Measurements from ENCODE around the gene NSUN3.
"Not testable (repeated sequence)": the region's sequence is repeated elsewhere in the genome, so short reads cannot be mapped to it uniquely, and the experiment has no call there.

NSUN3 gene

DNA sequence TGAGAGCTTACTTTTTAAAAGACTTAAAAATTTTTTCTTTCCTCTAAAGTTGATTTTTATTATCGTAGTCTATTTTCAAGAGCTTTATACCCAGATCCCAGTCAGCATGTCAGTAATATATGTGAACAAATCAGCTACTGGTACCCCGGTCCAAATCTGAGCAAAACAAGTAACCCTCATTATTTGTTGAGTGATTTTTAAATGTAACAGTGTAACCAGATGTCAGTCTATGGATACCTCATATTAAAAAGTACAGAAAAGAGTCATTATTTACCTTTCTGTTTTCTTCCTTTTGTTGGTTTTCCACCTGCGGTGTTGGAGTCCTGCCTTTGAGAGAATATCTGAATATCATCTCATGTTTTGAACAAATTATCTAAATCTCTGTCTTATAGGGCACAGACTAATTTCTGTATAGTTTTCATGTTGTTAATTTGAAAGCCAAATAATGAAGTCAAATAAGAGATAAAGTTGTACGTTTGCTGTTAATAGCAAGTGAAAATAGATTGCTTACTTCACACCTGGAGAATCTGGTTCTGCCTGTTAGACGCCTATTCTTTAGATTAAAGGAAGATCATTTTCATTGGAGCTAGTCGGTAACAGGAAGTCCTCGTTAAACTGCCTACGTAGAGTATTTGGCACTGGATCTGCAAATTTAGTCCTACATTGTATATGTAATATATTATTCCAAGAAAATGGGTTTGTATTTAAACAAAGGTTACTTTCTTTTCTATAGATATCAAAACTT, 34.6 kb upstream of the NSUN3 start, which contains the start of gene STX19:
Gene STX19, minus strand, starts transcription at position 505 of the 745 bp plus-strand sequence. CDS start 13,328 bp downstream, outside the sequence.
- CTCF ChIA-PET, result no interaction called here
- DNase-seq (ENCODE audit: low spot score), result peak; percentile 67
- POLR2A ChIA-PET (ENCODE audit: low non-redundant PET), result no interaction called here
- TF ChIP-seq, protein P1, sequence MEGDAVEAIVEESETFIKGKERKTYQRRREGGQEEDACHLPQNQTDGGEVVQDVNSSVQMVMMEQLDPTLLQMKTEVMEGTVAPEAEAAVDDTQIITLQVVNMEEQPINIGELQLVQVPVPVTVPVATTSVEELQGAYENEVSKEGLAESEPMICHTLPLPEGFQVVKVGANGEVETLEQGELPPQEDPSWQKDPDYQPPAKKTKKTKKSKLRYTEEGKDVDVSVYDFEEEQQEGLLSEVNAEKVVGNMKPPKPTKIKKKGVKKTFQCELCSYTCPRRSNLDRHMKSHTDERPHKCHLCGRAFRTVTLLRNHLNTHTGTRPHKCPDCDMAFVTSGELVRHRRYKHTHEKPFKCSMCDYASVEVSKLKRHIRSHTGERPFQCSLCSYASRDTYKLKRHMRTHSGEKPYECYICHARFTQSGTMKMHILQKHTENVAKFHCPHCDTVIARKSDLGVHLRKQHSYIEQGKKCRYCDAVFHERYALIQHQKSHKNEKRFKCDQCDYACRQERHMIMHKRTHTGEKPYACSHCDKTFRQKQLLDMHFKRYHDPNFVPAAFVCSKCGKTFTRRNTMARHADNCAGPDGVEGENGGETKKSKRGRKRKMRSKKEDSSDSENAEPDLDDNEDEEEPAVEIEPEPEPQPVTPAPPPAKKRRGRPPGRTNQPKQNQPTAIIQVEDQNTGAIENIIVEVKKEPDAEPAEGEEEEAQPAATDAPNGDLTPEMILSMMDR (conservative IDR thresholded peaks at IDR 0.05; ENCODE audit: low read depth), result no peak
- no peak within 1 kb of the TSS for H3K27ac ChIP-seq

DNA sequence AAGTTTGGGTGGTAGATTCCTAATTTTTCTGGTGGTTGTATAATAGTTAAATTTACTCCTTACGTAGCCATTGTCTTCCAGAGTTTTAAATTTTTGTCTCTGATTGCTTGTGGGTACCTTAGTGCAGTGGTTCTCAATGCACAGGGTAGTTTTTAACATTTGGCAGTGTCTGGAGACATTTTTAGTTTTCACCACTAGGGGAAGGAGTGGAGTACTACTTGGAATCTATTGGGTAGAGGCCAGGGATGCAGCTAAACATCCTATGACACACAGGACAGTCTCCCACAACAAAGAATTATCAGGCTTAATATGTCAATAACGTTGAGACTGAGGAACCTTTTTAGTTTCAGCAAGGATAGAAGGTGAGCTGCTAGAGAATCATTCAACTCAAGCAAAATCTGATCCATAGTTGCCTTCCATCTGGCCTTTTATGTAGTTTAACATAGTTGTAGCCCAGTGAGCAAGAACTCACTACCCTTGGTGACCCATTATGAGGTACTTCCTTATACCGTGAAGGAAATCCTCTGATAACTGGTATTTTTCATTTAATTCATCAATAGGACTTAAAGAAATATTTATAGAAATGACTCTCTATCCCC, 25.9 kb upstream of the NSUN3 start:
- TF ChIP-seq, protein P1 (conservative IDR thresholded peaks at IDR 0.05; ENCODE audit: low read depth), result peak; percentile 36
- ChIA-PET CTCF (interaction anchor here (0.6 to 1.0 kb wide), 2 partner anchors 32 to 142 kb away, joined by 4 read pairs; no protein-coding TSS in a partner anchor), POLR2A (ENCODE audit: low non-redundant PET) (no interaction called here)
- no peak overlapping the region for H3K27ac ChIP-seq
- peak; percentile 30 for DNase-seq (ENCODE audit: low spot score)

DNA sequence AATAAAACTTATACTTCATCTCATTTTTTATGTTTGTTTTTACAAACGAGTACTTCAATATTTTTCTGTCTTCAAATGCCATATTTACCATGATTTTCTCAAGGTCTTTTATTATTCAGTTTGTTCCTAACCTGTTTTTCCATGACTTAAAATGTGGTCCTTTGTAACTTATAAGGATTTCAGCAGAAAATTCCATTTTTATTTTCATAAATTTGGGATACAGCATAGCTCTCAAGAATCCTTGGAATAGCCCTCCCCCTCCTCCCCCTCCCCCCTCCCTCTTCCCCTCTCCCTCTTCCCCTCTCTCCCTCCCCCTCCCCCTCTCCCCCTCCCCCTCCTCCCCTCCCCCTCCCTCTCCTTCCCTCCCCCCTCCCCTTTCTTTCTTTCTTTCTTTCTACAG, 19.6 kb upstream of the NSUN3 start:
- ChIA-PET CTCF (no interaction called here), POLR2A (ENCODE audit: low non-redundant PET) (no interaction called here)
- no peak overlapping the region for H3K27ac ChIP-seq
- DNase-seq (ENCODE audit: low spot score), result no peak
- TF ChIP-seq, protein P1 (conservative IDR thresholded peaks at IDR 0.05; ENCODE audit: low read depth), result no peak

DNA sequence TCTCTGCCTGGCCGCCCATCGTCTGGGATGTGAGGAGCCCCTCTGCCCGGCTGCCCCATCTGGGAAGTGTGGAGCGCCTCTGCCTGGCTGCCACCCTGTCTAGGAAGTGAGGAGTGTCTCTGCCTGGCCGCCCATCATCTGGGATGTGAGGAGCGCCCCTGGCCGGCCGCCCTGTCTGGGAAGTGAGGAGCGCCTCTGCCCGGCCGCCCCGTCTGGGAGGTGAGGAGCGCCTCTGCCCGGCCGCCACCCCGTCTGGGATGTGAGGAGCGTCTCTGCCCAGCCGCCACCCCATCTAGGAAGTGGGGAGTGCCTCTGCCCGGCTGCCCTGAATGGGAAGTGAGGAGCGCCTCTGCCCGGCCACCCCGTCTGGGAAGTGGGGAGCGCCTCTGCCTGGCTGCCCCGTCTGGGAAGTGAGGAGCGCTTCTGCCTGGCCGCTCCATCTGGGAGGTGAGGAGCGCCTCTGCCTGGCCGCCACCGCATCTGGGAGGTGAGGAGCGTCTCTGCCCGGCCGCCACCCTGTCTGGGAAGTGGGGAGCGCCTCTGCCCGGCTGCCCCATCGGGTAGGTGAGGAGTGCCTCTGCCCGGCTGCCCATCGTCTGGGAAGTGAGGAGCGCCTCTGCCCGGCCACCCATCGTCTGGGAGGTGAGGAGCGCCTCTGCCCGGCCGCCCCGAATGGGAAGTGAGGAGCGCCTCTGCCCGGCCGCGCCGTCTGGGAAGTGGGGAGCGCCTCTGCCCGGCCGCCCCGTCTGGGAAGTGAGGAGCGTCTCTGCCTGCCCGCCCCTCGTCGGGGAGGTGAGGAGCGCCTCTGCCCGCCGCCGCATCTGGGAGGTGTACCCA, 18.5 kb upstream of the NSUN3 start:
- POLR2A ChIA-PET (ENCODE audit: low non-redundant PET); DNase-seq (ENCODE audit: low spot score); CTCF ChIA-PET; H3K27ac ChIP-seq: not testable (repeated sequence)

DNA sequence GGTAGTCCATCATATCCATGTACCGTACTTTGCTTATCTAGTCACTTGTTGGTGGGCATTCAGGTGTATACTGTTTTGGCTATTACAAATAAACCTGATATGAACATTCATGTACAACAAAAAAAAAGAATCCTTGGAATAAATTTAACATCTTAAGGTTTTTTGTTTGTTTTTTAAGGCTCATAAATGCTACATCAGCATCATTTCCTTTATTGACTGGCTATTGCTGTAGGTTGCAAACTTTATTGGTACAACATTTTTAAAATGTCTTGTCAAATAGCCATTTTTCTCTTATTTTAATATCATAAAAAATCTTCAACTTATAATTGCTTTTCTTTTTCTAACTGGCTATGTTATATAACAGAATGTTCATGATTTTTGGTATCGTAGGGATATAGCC, 16.3 kb upstream of the NSUN3 start:
- DNase-seq (ENCODE audit: low spot score), result no peak
- no peak overlapping the region for H3K27ac ChIP-seq
- TF ChIP-seq, protein P1 (conservative IDR thresholded peaks at IDR 0.05; ENCODE audit: low read depth), result no peak
- POLR2A ChIA-PET (ENCODE audit: low non-redundant PET), result no interaction called here
- CTCF ChIA-PET, result no interaction called here

DNA sequence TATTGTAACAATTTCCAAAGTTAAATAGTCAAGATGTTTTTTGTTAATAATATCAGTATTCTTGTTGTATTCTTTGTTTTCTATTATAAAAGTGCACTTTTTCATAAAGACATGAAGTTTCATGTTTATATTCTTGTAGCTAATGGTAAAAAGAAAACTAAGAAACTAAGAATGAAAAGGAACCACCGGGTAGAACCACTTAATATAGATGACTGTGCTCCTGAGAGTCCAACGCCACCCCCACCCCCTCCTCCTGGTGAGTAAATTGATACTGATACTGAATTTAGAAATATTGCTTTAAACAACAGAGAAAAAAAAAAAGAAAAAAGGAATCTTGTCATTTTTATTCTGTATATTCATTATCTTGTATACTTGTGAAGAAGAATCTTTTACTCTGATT, 13.6 kb upstream of the NSUN3 start:
- H3K27ac ChIP-seq, result no peak overlapping the region
- POLR2A ChIA-PET (ENCODE audit: low non-redundant PET), result no interaction called here
- TF ChIP-seq, protein P1 (conservative IDR thresholded peaks at IDR 0.05; ENCODE audit: low read depth), result no peak
- CTCF ChIA-PET, result interaction anchor here (0.9 kb wide), 1 partner anchor 8 kb away, joined by 3 read pairs; no protein-coding TSS in a partner anchor
- no peak for DNase-seq (ENCODE audit: low spot score)
